Osteoblast (primary cell): ENCODE results near the gene CDC42SE2. TPM values are rescaled to one million over a fixed set of nuclear protein-coding genes. Genes with fewer than 3 reads are reported as not detected.

Experiments used
- DNase-seq: peaks from one replicate; pipeline ENCODE4 v3.0.0; 2011; ENCODE audit warnings: low spot score, mixed read lengths; ENCODE audit not compliant: insufficient read length; ENCODE audit errors: missing footprints
- H2AFZ ChIP-seq: 2 replicates; pipeline ENCODE4 v1.6.0; 2011; ENCODE audit warnings: mild to moderate bottlenecking, low read length
- H3K27ac ChIP-seq: 2 replicates; pipeline ENCODE4 v1.5.1; 2011; ENCODE audit warnings: mild to moderate bottlenecking, low read depth, low read length, moderate library complexity
- H3K27me3 ChIP-seq: 2 replicates; pipeline ENCODE4 v1.6.0; 2012; ENCODE audit warnings: mild to moderate bottlenecking, control low read depth, inconsistent platforms, low read length, moderate library complexity; ENCODE audit not compliant: insufficient read depth
- H3K36me3 ChIP-seq: 2 replicates; pipeline ENCODE4 v1.5.1; 2011; ENCODE audit warnings: mild to moderate bottlenecking, low read length, control low read depth, moderate library complexity; ENCODE audit not compliant: insufficient read depth
- H3K4me1 ChIP-seq: 2 replicates; pipeline ENCODE4 v1.5.1; 2011; ENCODE audit warnings: mild to moderate bottlenecking, low read length, control low read depth, moderate library complexity; ENCODE audit not compliant: insufficient read depth
- H3K4me2 ChIP-seq: 2 replicates; pipeline ENCODE4 v1.6.0; 2011; ENCODE audit warnings: mild to moderate bottlenecking, low read length; ENCODE audit not compliant: insufficient read depth
- H3K4me3 ChIP-seq: fragments of 200-600 bp; sonication (generic); 3 replicates; pipeline ENCODE4 v1.5.1; 2012; ENCODE audit warnings: mild to moderate bottlenecking, low read length, inconsistent platforms; ENCODE audit not compliant: insufficient read depth
- H3K79me2 ChIP-seq: 2 replicates; pipeline ENCODE4 v1.6.0; 2012; ENCODE audit warnings: mild to moderate bottlenecking, low read length, control low read depth, inconsistent platforms; ENCODE audit not compliant: insufficient read depth
- H3K9me3 ChIP-seq: 2 replicates; pipeline ENCODE4 v1.5.1; 2011; ENCODE audit warnings: low read depth, low read length, control low read depth
- H4K20me1 ChIP-seq: 2 replicates; pipeline ENCODE4 v1.6.0; 2012; ENCODE audit warnings: mild to moderate bottlenecking, low read length, control low read depth; ENCODE audit not compliant: insufficient read depth
- total RNA-seq: library from RNA; depleted of rRNA; stranded (reverse); fragments of >200 nt; gene quantifications from 2 replicates; pipeline ENCODE4 v1.2.3, GENCODE V29; 2012
- TF ChIP-seq, protein P1 (sequence below): IDR thresholded peaks from 2 replicates; pipeline ENCODE4 v1.5.1; 2011; ENCODE audit warnings: mild to moderate bottlenecking, low read depth, low read length, moderate library complexity; ENCODE audit errors: extremely low read depth

The CDC42SE2 gene
- total RNA-seq, 1 donor, result 22.8 TPM

DNA sequence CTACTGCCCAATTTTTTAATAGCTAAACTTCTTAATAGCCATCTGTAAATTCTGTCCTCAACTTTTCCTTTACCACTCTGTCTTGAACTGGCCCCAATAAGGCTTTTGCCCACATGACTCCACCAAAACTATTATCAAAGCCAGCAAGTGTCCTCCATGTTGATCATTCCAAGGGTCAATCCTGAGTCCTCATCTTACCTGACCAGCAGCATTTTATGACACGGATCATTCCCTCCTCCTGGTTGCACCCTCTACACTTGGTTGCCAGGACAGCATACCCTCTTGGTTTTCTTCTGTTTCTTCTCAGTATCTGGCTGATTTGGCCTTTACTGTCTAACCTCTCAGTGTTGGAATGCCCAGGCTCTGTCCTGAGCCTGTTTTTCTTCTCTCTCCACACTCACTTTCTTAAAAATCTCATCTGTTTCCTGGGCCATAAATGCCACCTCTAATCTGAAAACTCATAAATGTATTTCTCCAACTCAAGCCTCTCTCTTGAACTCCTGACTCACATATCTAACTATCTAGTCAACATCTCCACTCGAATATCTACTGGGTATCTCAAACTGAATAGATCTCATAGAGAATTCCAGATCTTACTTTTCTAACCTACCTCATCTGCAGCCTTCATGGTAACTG, 40.0 kb upstream of the CDC42SE2 start:
- H3K36me3 ChIP-seq, result no peaks in the 10 kb centered on the region
- peaks cover 4% of the 10 kb centered on the region for H3K4me1 ChIP-seq
- no peak overlapping the region for H2AFZ ChIP-seq
- no peaks in the 10 kb centered on the region for H4K20me1 ChIP-seq
- no peaks in the 10 kb centered on the region for H3K27me3 ChIP-seq
- H3K9me3 ChIP-seq, result no peaks in the 10 kb centered on the region
- no peak for DNase-seq
- H3K79me2 ChIP-seq, result no peaks in the 10 kb centered on the region
- H3K4me2 ChIP-seq, result no peak overlapping the region
- H3K4me3 ChIP-seq, result no peak overlapping the region
- no peak overlapping the region for H3K27ac ChIP-seq
- TF ChIP-seq, protein P1, sequence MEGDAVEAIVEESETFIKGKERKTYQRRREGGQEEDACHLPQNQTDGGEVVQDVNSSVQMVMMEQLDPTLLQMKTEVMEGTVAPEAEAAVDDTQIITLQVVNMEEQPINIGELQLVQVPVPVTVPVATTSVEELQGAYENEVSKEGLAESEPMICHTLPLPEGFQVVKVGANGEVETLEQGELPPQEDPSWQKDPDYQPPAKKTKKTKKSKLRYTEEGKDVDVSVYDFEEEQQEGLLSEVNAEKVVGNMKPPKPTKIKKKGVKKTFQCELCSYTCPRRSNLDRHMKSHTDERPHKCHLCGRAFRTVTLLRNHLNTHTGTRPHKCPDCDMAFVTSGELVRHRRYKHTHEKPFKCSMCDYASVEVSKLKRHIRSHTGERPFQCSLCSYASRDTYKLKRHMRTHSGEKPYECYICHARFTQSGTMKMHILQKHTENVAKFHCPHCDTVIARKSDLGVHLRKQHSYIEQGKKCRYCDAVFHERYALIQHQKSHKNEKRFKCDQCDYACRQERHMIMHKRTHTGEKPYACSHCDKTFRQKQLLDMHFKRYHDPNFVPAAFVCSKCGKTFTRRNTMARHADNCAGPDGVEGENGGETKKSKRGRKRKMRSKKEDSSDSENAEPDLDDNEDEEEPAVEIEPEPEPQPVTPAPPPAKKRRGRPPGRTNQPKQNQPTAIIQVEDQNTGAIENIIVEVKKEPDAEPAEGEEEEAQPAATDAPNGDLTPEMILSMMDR, result no peak

DNA sequence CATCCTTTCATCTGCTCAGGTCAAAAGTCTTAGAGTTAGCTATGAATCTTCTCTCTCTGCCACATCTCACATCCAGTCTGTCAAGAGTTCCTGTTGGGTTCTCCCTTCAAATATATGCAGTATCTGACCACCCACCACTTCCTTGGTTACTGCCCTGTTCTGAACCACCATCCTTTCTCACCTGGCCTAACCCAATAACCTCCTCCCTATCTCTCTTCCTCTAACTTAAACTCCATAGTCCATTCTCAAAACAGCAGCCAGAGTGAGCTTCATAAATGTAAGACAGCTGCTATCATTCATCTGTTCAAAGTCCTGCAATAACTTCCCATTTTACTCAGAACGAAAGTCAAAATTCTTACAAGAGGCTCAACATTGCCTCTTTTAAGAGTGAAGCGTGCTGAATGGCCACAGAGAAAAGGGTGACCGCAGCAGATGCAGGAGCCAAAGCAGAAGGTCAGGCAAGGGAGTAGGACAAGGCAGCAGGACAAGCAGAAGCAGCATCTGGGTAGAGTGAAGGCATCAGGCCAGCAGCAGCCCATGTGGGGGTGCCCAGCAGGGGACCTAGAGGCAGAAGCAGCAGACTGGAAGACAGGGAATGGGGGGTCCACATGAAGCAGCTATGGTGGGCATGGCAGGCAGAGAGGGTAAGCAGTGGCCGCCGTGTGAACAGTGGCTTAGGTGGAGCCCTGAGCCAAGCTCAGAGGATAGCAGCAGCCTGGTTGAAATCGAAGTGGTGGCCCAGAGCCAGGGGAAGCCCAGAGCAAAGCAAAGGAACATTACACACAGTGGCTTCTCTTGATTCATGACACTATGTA, 39.3 kb upstream of the CDC42SE2 start:
- TF ChIP-seq, protein P1, result no peak
- H3K27ac ChIP-seq, result no peak overlapping the region

DNA sequence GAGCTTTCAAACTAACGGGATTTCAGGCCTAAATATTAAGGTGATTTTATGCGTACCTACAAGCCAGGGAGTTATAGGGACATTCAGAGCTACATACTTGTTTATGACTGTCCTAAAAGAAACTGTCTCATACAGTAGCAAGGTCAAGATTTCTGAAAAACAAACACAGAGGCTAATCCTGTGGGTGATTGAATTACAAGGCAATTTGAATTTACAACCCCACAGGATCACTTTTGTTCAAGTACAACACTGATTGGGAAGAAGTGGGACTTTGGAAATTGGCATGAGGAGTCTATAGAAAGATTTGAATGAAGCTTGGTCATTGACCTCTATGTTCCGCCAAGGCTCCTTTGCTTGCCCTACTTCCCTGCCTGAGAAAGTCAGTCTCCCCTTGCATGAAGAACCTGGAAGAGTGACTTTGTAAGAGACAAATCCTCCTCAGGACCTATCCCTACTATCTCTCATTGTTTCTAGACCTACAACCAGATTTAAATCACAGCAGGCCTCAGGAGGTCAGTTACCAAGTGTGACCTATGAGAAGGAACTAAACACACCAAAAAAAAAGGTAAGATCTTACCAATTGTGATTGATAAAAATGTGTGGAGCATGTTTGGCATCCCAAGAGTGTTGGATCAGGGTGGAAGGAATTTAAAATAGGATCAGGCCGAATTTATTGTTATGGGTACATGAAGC, 38.4 kb upstream of the CDC42SE2 start:
- H3K27me3 ChIP-seq, result no peaks in the 10 kb centered on the region
- H4K20me1 ChIP-seq, result no peaks in the 10 kb centered on the region
- no peak overlapping the region for H2AFZ ChIP-seq
- TF ChIP-seq, protein P1, result no peak
- H3K27ac ChIP-seq, result no peak overlapping the region
- H3K36me3 ChIP-seq, result no peaks in the 10 kb centered on the region
- no peak for DNase-seq
- no peak overlapping the region for H3K4me3 ChIP-seq
- no peaks in the 10 kb centered on the region for H3K9me3 ChIP-seq
- no peaks in the 10 kb centered on the region for H3K4me1 ChIP-seq
- H3K4me2 ChIP-seq, result no peak overlapping the region
- no peaks in the 10 kb centered on the region for H3K79me2 ChIP-seq

More for the DNA sequence above, 39.3 kb upstream of the CDC42SE2 start:
- H3K79me2 ChIP-seq, result no peaks in the 10 kb centered on the region
- no peaks in the 10 kb centered on the region for H3K27me3 ChIP-seq
- peaks cover 2% of the 10 kb centered on the region for H3K4me1 ChIP-seq
- H2AFZ ChIP-seq, result no peak overlapping the region
- no peak overlapping the region for H3K4me3 ChIP-seq
- no peak for DNase-seq
- H3K4me2 ChIP-seq, result no peak overlapping the region
- H4K20me1 ChIP-seq, result no peaks in the 10 kb centered on the region
- no peaks in the 10 kb centered on the region for H3K36me3 ChIP-seq
- H3K9me3 ChIP-seq, result no peaks in the 10 kb centered on the region

DNA sequence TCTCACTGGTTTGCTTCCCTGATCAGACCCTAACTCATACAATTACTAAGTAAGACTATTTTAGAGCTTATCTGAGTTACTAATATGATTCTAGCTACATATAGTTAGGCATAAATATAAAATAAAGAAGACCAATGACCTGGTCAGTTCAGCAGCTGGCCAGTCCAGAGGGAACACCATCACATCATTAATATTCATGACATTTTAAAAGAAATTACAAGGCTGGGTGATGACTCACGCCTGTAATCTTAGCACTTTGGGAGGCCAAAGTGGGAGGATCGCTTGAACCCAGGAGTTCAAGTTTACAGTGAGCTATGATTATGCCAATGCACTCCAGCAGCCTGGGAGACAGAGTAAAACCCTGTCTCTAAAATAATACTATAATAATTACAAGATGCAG, 37.0 kb upstream of the CDC42SE2 start:
- TF ChIP-seq, protein P1, result no peak
- Histone ChIP-seq H3K4me2 (no peak overlapping the region), H3K4me1 (no peaks in the 10 kb centered on the region), H3K9me3 (no peaks in the 10 kb centered on the region), H3K4me3 (no peak overlapping the region), H4K20me1 (no peaks in the 10 kb centered on the region), H3K36me3 (no peaks in the 10 kb centered on the region), H2AFZ (no peak overlapping the region), H3K79me2 (no peaks in the 10 kb centered on the region), H3K27ac (no peak overlapping the region), H3K27me3 (no peaks in the 10 kb centered on the region)
- no peak for DNase-seq
